Stomach smooth muscle (tissue), 2 donors: ENCODE measurements around the gene MTFP1.
"Not testable (repeated sequence)": the region's sequence is repeated elsewhere in the genome, so short reads cannot be mapped to it uniquely, and the experiment has no call there.

Experiments used
- H3K27ac ChIP-seq: one replicate; pipeline ENCODE4 v1.7.0; 2013; ENCODE audit warnings: mild to moderate bottlenecking, low read length, inconsistent platforms
- H3K27me3 ChIP-seq, 2 donors: one replicate each; pipeline ENCODE4 v1.7.0; 2013; ENCODE audit warnings: low read length in 2 of 2; ENCODE audit not compliant: insufficient read depth in 2 of 2, control insufficient read depth in 1 of 2
- H3K36me3 ChIP-seq, 2 donors: one replicate each; pipeline ENCODE4 v1.7.0; 2013; ENCODE audit warnings: low read length in 2 of 2; ENCODE audit not compliant: control insufficient read depth in 2 of 2, insufficient read depth in 2 of 2
- H3K4me1 ChIP-seq: one replicate; pipeline ENCODE4 v1.7.0; 2013; ENCODE audit warnings: low read length; ENCODE audit not compliant: control insufficient read depth, insufficient read depth
- H3K4me3 ChIP-seq, 2 donors: one replicate each; pipeline ENCODE4 v1.7.0; 2013; ENCODE audit warnings: low read length in 2 of 2
- H3K9ac ChIP-seq, 2 donors: one replicate each; pipeline ENCODE4 v1.7.0; 2013; ENCODE audit warnings: low read length in 2 of 2, mild to moderate bottlenecking in 1 of 2
- H3K9me3 ChIP-seq, 2 donors: one replicate each; pipeline ENCODE4 v1.7.0; 2013; ENCODE audit warnings: low read length in 2 of 2; ENCODE audit not compliant: control insufficient read depth in 2 of 2
- donor health status: healthy.
- donor health status: Pancreatic carcinoma.

Gene MTFP1

DNA sequence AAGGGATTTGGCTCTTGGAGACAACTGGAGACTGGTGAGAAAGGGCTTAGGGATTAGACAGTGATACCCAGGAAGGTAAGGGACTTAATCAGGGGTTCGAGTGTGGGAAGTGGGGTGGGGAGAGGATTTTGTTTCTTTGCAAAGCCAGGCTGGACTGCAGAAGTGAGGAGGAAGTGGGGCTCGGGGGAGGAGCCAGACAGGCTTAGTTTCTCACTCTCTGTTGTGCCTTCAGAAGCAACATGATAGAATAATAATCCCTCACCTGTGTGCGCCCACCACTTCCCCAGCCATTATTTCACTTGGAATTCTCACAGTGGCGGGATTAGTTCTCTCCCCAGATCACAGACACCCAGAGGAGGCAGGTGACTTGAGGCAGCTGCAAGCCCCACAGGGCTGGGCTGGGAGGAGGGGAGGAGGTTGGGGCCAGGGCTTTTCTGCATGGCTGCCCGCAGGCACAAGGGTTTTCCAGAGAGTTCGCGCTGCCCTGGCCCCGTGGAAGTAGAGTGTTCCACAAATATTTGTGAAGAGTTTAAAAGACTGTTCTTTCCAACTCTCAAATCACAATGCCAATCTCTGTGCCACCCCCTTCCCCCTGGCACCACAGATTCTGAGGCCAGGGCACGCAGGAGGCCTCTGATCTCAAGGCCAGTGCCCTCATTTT lies 32.8 kb upstream of the MTFP1 start:
- Histone ChIP-seq H3K27me3 (peaks cover 0 to 4% of the 10 kb centered on the region in 2 donors), H3K9me3 (no peaks in the 10 kb centered on the region), H3K9ac (no peak overlapping the region), H3K36me3 (no peaks in the 10 kb centered on the region), H3K4me3 (no peak overlapping the region), H3K27ac (no peak overlapping the region), H3K4me1 (peaks cover 20% of the 10 kb centered on the region)

GRCh38 chr22:30393322-30393680 lies 32.3 kb upstream of the MTFP1 start:
- H3K4me1 ChIP-seq, result peaks cover 23% of the 10 kb centered on the region
- H3K36me3 ChIP-seq, result no peaks in the 10 kb centered on the region
- no peak overlapping the region for H3K27ac ChIP-seq
- H3K9ac ChIP-seq, result no peak overlapping the region
- H3K4me3 ChIP-seq, result no peak overlapping the region
- H3K9me3 ChIP-seq, result no peaks in the 10 kb centered on the region
- peaks cover 0 to 4% of the 10 kb centered on the region in 2 donors for H3K27me3 ChIP-seq

GRCh38 chr22:30393885-30394284 lies 31.7 kb upstream of the MTFP1 start:
- no peak overlapping the region for H3K9ac ChIP-seq
- no peak overlapping the region for H3K4me3 ChIP-seq
- H3K27me3 ChIP-seq, result peaks cover 0 to 4% of the 10 kb centered on the region in 2 donors
- H3K27ac ChIP-seq, result no peak overlapping the region
- H3K36me3 ChIP-seq, result no peaks in the 10 kb centered on the region
- H3K9me3 ChIP-seq, result no peaks in the 10 kb centered on the region
- H3K4me1 ChIP-seq, result peaks cover 29% of the 10 kb centered on the region

GRCh38 chr22:30396871-30397655 lies 28.5 kb upstream of the MTFP1 start, which contains the start of gene SEC14L2:
TSS of gene SEC14L2 (plus strand) at chr22:30397018. CDS start at chr22:30397117, 99 bp downstream.
- Histone ChIP-seq H3K4me3 (peak within 1 kb of the TSS; percentile 64 to 76), H3K36me3 (no peaks in the 10 kb centered on the region), H3K4me1 (peaks cover 34% of the 10 kb centered on the region), H3K27me3 (no peaks in the 10 kb centered on the region), H3K9me3 (no peaks in the 10 kb centered on the region), H3K27ac (peak within 1 kb of the TSS; percentile 11), H3K9ac (peak within 1 kb of the TSS; percentile 33 to 72)

DNA sequence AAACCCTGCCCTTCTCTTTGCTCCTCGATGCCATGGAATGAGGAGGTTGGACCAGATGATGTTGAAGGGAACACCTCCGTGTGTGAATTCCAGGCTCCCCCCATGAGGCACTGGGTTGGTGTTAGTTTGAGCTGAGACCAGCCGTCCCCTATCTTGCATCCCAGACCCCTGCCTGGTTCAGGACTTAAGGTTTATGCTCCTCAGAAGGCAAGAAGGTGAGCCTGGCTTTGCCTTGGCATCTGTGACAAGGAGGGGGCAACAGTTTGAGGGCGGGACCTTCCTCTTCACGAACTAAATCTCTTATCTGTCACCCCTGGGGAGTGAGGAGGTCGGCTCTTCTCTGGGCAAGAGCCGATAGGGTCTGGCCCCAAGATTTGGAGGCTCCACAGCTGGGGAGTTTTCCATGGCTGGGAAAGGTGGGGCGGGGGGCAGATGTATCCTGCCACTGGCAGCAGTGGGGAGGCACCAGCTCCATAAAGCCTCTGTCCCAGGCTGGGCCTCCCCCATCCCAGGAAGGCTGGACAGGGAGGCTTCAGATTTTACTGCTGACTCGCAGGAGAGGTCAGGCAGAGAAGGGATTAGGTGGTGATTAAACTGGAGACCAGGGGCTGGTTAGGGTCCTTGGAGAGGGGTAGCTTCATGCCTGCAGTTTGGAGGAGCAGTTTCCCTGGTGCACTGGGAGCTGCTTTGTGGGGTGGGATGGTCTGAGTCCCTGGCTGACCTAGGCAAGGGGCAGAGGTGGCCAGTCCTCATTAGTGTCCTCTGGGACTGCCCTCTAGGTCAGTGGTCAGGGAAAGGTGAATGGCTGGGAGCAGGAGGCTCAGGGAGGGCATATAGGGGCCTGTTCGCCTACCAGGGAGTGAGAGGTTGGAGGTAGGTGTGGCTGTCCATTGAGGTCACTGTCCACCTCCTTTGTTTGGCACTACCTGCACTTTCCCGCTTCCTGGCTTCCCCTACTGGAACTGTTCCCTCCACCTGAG lies 27.6 kb upstream of the MTFP1 start:
- H3K9me3 ChIP-seq, result no peaks in the 10 kb centered on the region
- peak overlapping the region; percentile 33 to 51 for H3K9ac ChIP-seq
- no peak overlapping the region for H3K27ac ChIP-seq
- H3K27me3 ChIP-seq, result no peaks in the 10 kb centered on the region
- peaks cover 34% of the 10 kb centered on the region for H3K4me1 ChIP-seq
- H3K36me3 ChIP-seq, result no peaks in the 10 kb centered on the region
- peak overlapping the region; percentile 64 to 76 for H3K4me3 ChIP-seq

- Histone ChIP-seq H3K4me3 (peak overlapping the region in 1 of 2 donors; percentile 76), H3K27ac (no peak overlapping the region), H3K9ac (no peak overlapping the region), H3K27me3 (no peaks in the 10 kb centered on the region), H3K9me3 (no peaks in the 10 kb centered on the region), H3K4me1 (peaks cover 34% of the 10 kb centered on the region), H3K36me3 (no peaks in the 10 kb centered on the region)
These were observed 26.6 kb upstream of the MTFP1 start for GRCh38 chr22:30398685-30399680.

DNA sequence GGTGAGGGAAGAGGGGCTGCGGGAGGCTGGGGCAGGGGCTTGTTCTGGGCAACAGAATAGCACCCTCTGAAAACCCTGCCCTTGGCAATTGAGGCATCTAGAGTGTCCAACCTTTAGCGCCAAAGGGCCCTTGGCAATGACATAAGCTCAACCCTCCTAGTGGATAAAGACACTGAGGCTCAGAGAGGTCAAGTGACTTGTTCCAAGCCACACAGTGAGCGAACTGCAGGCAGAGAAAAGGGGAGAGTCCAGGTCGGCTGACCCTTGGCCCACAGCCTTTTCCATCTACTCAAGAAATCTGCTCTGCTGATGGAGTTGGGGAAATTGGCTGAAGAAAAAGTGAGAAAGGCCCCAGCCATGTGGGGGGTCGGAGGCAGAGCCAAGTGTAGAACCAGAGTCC lies 25.9 kb upstream of the MTFP1 start:
- peaks cover 34% of the 10 kb centered on the region for H3K4me1 ChIP-seq
- no peak overlapping the region for H3K4me3 ChIP-seq
- H3K36me3 ChIP-seq, result no peaks in the 10 kb centered on the region
- no peak overlapping the region for H3K27ac ChIP-seq
- no peaks in the 10 kb centered on the region for H3K27me3 ChIP-seq
- no peak overlapping the region for H3K9ac ChIP-seq
- H3K9me3 ChIP-seq, result no peaks in the 10 kb centered on the region

DNA sequence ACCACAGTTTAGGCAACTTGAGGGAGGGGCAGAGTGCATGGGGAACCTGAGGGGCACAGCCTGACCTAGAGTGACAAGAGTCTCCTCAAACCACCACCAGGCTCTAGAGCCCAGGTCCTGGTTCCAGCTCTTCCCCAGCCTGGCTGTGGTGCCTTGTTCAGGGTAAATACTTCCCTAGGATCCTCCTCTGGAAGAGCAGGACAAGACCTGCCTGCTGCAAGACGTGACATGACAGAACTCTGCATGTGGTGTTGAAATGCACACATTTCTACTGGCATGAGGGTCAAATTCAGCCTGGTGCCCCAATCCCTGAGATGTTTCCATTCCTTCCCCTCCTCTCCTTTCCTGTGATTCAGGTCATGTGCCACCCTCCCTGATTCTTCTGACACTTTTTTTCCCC lies 25.4 kb upstream of the MTFP1 start:
- Histone ChIP-seq H3K27me3 (no peaks in the 10 kb centered on the region), H3K4me3 (no peak overlapping the region), H3K9me3 (no peaks in the 10 kb centered on the region), H3K27ac (no peak overlapping the region), H3K9ac (no peak overlapping the region), H3K36me3 (no peaks in the 10 kb centered on the region), H3K4me1 (peaks cover 34% of the 10 kb centered on the region)

GRCh38 chr22:30401024-30401423 lies 24.5 kb upstream of the MTFP1 start:
- not testable (repeated sequence) for H3K36me3 ChIP-seq, H3K27ac ChIP-seq, H3K9ac ChIP-seq, H3K27me3 ChIP-seq, H3K4me3 ChIP-seq, H3K9me3 ChIP-seq
- peaks cover 31% of the 10 kb centered on the region for H3K4me1 ChIP-seq
